PC-3 (cell line): ENCODE results near the gene CCDC187.

Source experiments
- EZH2phosphoT487 ChIP-seq: fragments of 300-600 bp; sonication (generic); IDR thresholded peaks from 2 replicates; pipeline ENCODE4 v1.6.1; 2018; ENCODE audit warnings: mild to moderate bottlenecking, antibody characterized with exemption, low read length, borderline replicate concordance
- TF ChIP-seq, protein P1 (sequence below): fragments of 300-600 bp; sonication (generic); conservative IDR thresholded peaks from 2 replicates; pipeline ENCODE4 v1.5.1; 2017; ENCODE audit warnings: antibody characterized with exemption, low read depth, mild to moderate bottlenecking, low read length

DNA sequence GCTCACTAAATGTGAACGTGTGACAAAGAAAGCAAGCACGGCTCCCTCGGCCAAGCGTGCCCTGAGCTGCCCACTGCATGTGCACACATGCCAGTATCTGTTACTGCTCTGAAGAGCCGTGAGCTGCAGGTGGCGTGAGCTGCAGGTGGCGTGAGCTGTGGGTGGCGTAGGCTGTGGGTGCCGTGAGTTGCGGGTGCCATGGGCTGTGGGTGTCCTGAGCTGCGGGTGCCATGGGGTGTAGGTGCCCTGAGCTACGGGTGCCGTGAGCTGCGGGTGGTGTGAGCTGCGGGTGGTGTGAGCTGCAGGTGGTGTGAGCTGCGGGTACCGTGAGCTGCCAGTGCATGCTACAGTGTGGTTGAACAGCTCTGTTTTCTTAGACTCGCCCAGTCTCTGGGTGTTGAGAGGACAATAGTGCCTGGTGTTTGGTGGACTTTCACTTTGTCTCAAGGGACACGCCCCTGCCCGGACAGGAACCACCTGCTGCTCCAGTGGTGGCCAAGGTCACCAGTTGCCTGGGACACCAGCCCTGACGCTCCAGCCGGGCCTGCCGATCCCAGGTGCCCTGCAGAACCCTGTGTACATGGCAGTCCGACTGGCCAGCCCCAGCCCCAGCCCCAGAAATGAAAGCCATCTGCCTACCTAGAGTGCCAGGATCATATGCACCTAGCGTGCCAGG, 6.7 kb downstream of the CCDC187 start:
- TF ChIP-seq, protein P1, sequence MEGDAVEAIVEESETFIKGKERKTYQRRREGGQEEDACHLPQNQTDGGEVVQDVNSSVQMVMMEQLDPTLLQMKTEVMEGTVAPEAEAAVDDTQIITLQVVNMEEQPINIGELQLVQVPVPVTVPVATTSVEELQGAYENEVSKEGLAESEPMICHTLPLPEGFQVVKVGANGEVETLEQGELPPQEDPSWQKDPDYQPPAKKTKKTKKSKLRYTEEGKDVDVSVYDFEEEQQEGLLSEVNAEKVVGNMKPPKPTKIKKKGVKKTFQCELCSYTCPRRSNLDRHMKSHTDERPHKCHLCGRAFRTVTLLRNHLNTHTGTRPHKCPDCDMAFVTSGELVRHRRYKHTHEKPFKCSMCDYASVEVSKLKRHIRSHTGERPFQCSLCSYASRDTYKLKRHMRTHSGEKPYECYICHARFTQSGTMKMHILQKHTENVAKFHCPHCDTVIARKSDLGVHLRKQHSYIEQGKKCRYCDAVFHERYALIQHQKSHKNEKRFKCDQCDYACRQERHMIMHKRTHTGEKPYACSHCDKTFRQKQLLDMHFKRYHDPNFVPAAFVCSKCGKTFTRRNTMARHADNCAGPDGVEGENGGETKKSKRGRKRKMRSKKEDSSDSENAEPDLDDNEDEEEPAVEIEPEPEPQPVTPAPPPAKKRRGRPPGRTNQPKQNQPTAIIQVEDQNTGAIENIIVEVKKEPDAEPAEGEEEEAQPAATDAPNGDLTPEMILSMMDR, result no peak
- no peak for TF ChIP-seq EZH2phosphoT487
